HepG2 (cell line): Measurements from ENCODE around the gene SLC13A3. TPM values are rescaled to one million over a fixed set of nuclear protein-coding genes. Genes with fewer than 3 reads are reported as not detected.

Experiments
- GTF2F1 ChIP-seq: fragments of 150-350 bp; IDR thresholded peaks from 2 replicates; pipeline ENCODE4 v1.6.1; 2014; ENCODE audit warnings: low read length
- HNRNPH1 ChIP-seq: fragments of 200-400 bp; formaldehyde crosslinking; optimal IDR thresholded peaks from 2 replicates; pipeline ENCODE3; 2017; ENCODE audit warnings: mild to moderate bottlenecking, low read depth, low read length
- ONECUT2 ChIP-seq: sonication (generic); formaldehyde crosslinking; IDR thresholded peaks from 2 replicates; pipeline ENCODE4 v1.4.0; 2020; ENCODE audit warnings: missing genetic modification reagents
- SCMH1 ChIP-seq: sonication (generic); formaldehyde crosslinking; IDR thresholded peaks from 2 replicates; pipeline ENCODE4 v1.9.0; 2021; ENCODE audit warnings: missing genetic modification reagents, mild to moderate bottlenecking, borderline replicate concordance
- SRY ChIP-seq: sonication (generic); formaldehyde crosslinking; IDR thresholded peaks from 2 replicates; pipeline ENCODE4 v1.8.0; 2022; ENCODE audit warnings: mild to moderate bottlenecking, missing genetic modification reagents
- ZFP62 ChIP-seq: sonication (generic); formaldehyde crosslinking; IDR thresholded peaks from 2 replicates; pipeline ENCODE4 v1.4.0; 2020; ENCODE audit warnings: missing genetic modification reagents
- ZNF205 ChIP-seq: IDR thresholded peaks from 2 replicates; pipeline ENCODE4 v1.6.1; 2018; ENCODE audit warnings: missing biosample characterization, missing genetic modification reagents
- ZNF367 ChIP-seq: sonication (generic); formaldehyde crosslinking; IDR thresholded peaks from 2 replicates; pipeline ENCODE4 v1.4.0; 2020; ENCODE audit warnings: missing genetic modification reagents, borderline replicate concordance
- ZSCAN29 ChIP-seq: sonication (generic); formaldehyde crosslinking; conservative IDR thresholded peaks from 2 replicates; pipeline ENCODE4 v1.4.0; 2020; ENCODE audit warnings: mild to moderate bottlenecking, missing genetic modification reagents
- polyA plus RNA-seq, 8 experiments: library from polyadenylated mRNA; depleted of rRNA in 3 of 8; stranded (reverse) in 7 of 8; unstranded in 1 of 8; fragments of >200 nt; fragmentation: Illumina TruSeq in 4 of 8; extraction: Trizol in 4 of 8; gene quantifications; 2 replicates each; pipeline versions ENCODE4 v1.2.1 to v1.2.3, GENCODE V29; 2011 to 2016; ENCODE audit warnings: low read depth in 4 of 8, missing spikeins in 1 of 8, mixed read lengths in 1 of 8; ENCODE audit not compliant: insufficient read depth in 1 of 8
- total RNA-seq, 5 experiments: library from RNA; depleted of rRNA; stranded (reverse); fragments of >200 nt; fragmentation: Illumina TruSeq; extraction: Trizol; gene quantifications; 2 replicates each; pipeline ENCODE4 v1.2.3, GENCODE V29; 2016; ENCODE audit warnings: low read depth in 1 of 5
- TF ChIP-seq, protein P1 (sequence below), 2 experiments: sonication (generic) in 1 of 2; formaldehyde crosslinking in 1 of 2; IDR thresholded peaks; 2 replicates each; pipeline versions ENCODE4 v1.4.0 to v1.6.1; 2018 to 2020; ENCODE audit warnings: missing genetic modification reagents in 2 of 2, borderline replicate concordance in 1 of 2, low read depth in 1 of 2, mild to moderate bottlenecking in 1 of 2, missing biosample characterization in 1 of 2
- TF ChIP-seq, protein P2 (sequence below): sonication (generic); formaldehyde crosslinking; IDR thresholded peaks from 2 replicates; pipeline ENCODE4 v1.4.0; 2020; ENCODE audit warnings: mild to moderate bottlenecking, missing genetic modification reagents, borderline replicate concordance
- TF ChIP-seq, protein P3 (sequence below), 2 experiments: sonication (generic) in 1 of 2; formaldehyde crosslinking in 1 of 2; IDR thresholded peaks; 2 replicates each; pipeline versions ENCODE4 v1.4.0 to v1.6.1; 2016 to 2020; ENCODE audit warnings: borderline replicate concordance in 1 of 2, low read depth in 1 of 2, mild to moderate bottlenecking in 1 of 2, missing genetic modification reagents in 1 of 2
- TF ChIP-seq, protein P4 (sequence below): sonication (generic); formaldehyde crosslinking; IDR thresholded peaks from 2 replicates; pipeline ENCODE4 v1.8.1; 2022; ENCODE audit warnings: mild to moderate bottlenecking, missing genetic modification reagents

Gene SLC13A3
- total and polyA plus RNA-seq, 2 of the 13 experiments (the other 11 are each of a cell fraction or from before 2014, with no cell fraction given): 66.5 to 76.0 TPM

DNA sequence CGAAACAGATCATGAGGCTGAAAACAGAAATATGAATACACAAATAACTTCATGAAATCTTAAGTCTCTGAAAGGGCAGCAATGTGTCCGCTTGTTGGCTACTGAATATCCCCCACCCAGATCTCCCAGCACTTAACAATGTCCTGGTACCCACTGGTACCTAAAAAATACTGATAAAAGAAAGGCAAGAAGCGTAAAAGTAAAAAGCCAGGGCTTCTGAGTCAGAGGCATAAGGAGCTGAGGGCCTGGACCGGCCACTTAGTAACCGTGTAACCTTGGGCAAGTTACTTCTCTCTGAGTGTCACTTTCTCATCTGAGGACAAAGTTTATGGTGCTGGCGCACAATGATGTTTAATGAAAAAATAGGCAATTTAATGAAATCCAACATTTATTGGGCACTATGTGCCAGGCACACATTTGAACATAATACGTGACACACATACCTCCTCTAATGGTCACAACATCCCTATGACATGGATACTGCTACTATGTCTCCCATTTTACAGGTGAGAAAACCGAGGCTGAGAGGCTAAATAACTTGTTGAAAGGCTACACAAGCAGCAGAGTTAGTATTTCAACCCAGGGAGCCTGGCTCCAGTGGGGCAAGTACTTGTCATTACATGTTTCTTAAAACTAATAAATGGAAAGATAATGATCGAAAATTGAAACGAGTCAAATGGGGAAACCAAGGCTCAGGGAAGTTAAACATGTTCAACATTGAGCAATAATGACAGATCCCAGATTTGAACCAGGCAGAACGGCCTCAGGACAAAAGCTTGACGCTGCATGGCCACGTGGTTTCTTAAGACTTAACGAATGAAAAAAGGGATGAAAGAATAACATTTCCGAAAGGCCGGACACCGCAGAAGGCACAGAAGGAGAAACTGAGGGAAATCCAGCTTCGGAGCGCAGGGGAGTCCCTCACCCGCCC lies 37.2 kb upstream of the SLC13A3 start (continued):
- TF ChIP-seq, protein P1, sequence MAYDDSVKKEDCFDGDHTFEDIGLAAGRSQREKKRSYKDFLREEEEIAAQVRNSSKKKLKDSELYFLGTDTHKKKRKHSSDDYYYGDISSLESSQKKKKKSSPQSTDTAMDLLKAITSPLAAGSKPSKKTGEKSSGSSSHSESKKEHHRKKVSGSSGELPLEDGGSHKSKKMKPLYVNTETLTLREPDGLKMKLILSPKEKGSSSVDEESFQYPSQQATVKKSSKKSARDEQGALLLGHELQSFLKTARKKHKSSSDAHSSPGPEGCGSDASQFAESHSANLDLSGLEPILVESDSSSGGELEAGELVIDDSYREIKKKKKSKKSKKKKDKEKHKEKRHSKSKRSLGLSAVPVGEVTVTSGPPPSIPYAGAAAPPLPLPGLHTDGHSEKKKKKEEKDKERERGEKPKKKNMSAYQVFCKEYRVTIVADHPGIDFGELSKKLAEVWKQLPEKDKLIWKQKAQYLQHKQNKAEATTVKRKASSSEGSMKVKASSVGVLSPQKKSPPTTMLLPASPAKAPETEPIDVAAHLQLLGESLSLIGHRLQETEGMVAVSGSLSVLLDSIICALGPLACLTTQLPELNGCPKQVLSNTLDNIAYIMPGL (CRISPR knock-in tag; IDR thresholded peaks at IDR 0.05; ENCODE audit: borderline replicate concordance in 1 of 2, low read depth in 1 of 2): no peak
- TF ChIP-seq ZNF367 (no peak), GTF2F1 (no peak), ZNF205 (CRISPR knock-in tag) (no peak; the same call in 1 of the 2 replicates), ZFP62 (CRISPR knock-in tag) (no peak), HNRNPH1 (no peak), SCMH1 (CRISPR knock-in tag) (no peak), ONECUT2 (CRISPR knock-in tag) (no peak), SRY (CRISPR knock-in tag) (no peak), ZSCAN29 (CRISPR knock-in tag) (no peak)
- TF ChIP-seq, protein P2, sequence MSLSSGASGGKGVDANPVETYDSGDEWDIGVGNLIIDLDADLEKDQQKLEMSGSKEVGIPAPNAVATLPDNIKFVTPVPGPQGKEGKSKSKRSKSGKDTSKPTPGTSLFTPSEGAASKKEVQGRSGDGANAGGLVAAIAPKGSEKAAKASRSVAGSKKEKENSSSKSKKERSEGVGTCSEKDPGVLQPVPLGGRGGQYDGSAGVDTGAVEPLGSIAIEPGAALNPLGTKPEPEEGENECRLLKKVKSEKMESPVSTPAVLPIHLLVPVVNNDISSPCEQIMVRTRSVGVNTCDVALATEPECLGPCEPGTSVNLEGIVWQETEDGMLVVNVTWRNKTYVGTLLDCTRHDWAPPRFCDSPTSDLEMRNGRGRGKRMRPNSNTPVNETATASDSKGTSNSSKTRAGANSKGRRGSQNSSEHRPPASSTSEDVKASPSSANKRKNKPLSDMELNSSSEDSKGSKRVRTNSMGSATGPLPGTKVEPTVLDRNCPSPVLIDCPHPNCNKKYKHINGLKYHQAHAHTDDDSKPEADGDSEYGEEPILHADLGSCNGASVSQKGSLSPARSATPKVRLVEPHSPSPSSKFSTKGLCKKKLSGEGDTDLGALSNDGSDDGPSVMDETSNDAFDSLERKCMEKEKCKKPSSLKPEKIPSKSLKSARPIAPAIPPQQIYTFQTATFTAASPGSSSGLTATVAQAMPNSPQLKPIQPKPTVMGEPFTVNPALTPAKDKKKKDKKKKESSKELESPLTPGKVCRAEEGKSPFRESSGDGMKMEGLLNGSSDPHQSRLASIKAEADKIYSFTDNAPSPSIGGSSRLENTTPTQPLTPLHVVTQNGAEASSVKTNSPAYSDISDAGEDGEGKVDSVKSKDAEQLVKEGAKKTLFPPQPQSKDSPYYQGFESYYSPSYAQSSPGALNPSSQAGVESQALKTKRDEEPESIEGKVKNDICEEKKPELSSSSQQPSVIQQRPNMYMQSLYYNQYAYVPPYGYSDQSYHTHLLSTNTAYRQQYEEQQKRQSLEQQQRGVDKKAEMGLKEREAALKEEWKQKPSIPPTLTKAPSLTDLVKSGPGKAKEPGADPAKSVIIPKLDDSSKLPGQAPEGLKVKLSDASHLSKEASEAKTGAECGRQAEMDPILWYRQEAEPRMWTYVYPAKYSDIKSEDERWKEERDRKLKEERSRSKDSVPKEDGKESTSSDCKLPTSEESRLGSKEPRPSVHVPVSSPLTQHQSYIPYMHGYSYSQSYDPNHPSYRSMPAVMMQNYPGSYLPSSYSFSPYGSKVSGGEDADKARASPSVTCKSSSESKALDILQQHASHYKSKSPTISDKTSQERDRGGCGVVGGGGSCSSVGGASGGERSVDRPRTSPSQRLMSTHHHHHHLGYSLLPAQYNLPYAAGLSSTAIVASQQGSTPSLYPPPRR (CRISPR knock-in tag): no peak
- TF ChIP-seq, protein P3, sequence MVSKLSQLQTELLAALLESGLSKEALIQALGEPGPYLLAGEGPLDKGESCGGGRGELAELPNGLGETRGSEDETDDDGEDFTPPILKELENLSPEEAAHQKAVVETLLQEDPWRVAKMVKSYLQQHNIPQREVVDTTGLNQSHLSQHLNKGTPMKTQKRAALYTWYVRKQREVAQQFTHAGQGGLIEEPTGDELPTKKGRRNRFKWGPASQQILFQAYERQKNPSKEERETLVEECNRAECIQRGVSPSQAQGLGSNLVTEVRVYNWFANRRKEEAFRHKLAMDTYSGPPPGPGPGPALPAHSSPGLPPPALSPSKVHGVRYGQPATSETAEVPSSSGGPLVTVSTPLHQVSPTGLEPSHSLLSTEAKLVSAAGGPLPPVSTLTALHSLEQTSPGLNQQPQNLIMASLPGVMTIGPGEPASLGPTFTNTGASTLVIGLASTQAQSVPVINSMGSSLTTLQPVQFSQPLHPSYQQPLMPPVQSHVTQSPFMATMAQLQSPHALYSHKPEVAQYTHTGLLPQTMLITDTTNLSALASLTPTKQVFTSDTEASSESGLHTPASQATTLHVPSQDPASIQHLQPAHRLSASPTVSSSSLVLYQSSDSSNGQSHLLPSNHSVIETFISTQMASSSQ (IDR thresholded peaks at IDR 0.05; ENCODE audit: low read depth): no peak
- TF ChIP-seq, protein P3 (CRISPR knock-in tag; IDR thresholded peaks at IDR 0.05; ENCODE audit: borderline replicate concordance): no peak
- TF ChIP-seq, protein P4, sequence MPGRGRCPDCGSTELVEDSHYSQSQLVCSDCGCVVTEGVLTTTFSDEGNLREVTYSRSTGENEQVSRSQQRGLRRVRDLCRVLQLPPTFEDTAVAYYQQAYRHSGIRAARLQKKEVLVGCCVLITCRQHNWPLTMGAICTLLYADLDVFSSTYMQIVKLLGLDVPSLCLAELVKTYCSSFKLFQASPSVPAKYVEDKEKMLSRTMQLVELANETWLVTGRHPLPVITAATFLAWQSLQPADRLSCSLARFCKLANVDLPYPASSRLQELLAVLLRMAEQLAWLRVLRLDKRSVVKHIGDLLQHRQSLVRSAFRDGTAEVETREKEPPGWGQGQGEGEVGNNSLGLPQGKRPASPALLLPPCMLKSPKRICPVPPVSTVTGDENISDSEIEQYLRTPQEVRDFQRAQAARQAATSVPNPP (CRISPR knock-in tag): no peak
